IMR-90 (cell line): Measurements from ENCODE around the gene IDS. TPM values are rescaled to one million over a fixed set of nuclear protein-coding genes. Genes with fewer than 3 reads are reported as not detected.
A peak's percentile ranks its signal among the peaks of the same experiment; 100 is the strongest.

Experiments used
- ATAC-seq: fragments of 200-7000 bp; cut with Tn5 transposase; 2 replicates; pipeline ENCODE4 v1.9.1; 2020; ENCODE audit warnings: low read depth, mild to moderate bottlenecking, moderate library complexity
- BruUV-seq: library from RNA; stranded (reverse); fragments of 400-500 nt; replicated peaks from 2 replicates; lab custom pipeline; 2021; lab: Mats Ljungman, UMichigan
- CTCF ChIA-PET: fragments of 300-600 bp; formaldehyde crosslinking; extraction: SDS; loops from one replicate; lab custom pipeline; 2021; ENCODE audit warnings: antibody characterized with exemption; lab: Yijun Ruan, JAX
- POLR2A ChIA-PET: fragments of 300-600 bp; sonication (Branson Sonifier 250); formaldehyde crosslinking; loops from one replicate; lab custom pipeline; 2022; ENCODE audit warnings: antibody characterized with exemption; ENCODE audit not compliant: unreplicated experiment; lab: Charles Lee
- DNase-seq: peaks from one replicate; pipeline ENCODE4 v3.0.0; 2013
- H2AFZ ChIP-seq: replicated peaks from 2 replicates; pipeline ENCODE3; 2013; ENCODE audit warnings: low read length, mild to moderate bottlenecking; ENCODE audit not compliant: poor library complexity
- H2AK5ac ChIP-seq: 2 replicates; pipeline ENCODE4 v1.6.1; 2013; ENCODE audit warnings: low read depth, low read length, inconsistent platforms
- H2AK9ac ChIP-seq: replicated peaks from 2 replicates; pipeline ENCODE3; 2013; ENCODE audit warnings: mild to moderate bottlenecking, low read depth, low read length, moderate library complexity; ENCODE audit not compliant: poor library complexity
- H2BK120ac ChIP-seq: 2 replicates; pipeline ENCODE4 v1.6.1; 2013; ENCODE audit warnings: low read depth, low read length, inconsistent platforms
- H2BK15ac ChIP-seq: 3 replicates; pipeline ENCODE4 v1.6.1; 2013; ENCODE audit warnings: low read depth, low read length, inconsistent platforms
- H2BK20ac ChIP-seq: 2 replicates; pipeline ENCODE4 v1.6.1; 2013; ENCODE audit warnings: low read depth, mild to moderate bottlenecking, inconsistent platforms, low read length, moderate library complexity
- H2BK5ac ChIP-seq: 2 replicates; pipeline ENCODE4 v1.6.1; 2013; ENCODE audit warnings: mild to moderate bottlenecking, low read depth, low read length, inconsistent platforms; ENCODE audit not compliant: poor library complexity, severe bottlenecking
- H3K14ac ChIP-seq: replicated peaks from 2 replicates; pipeline ENCODE4 v1.6.1; 2013; ENCODE audit warnings: low read depth, low read length, inconsistent platforms
- H3K18ac ChIP-seq: 2 replicates; pipeline ENCODE4 v1.6.1; 2013; ENCODE audit warnings: low read depth, low read length, control low read depth
- H3K23ac ChIP-seq: 2 replicates; pipeline ENCODE4 v1.6.1; 2013; ENCODE audit warnings: low read depth, low read length, inconsistent platforms
- H3K27ac ChIP-seq: 2 replicates; pipeline ENCODE4 v1.5.1; 2013; ENCODE audit warnings: mild to moderate bottlenecking, control low read depth, low read length; ENCODE audit not compliant: insufficient read depth
- H3K27me3 ChIP-seq: 2 replicates; pipeline ENCODE4 v1.6.1; 2013; ENCODE audit warnings: low read length; ENCODE audit not compliant: control insufficient read depth, insufficient read depth
- H3K36me3 ChIP-seq: 2 replicates; pipeline ENCODE4 v1.6.1; 2013; ENCODE audit warnings: low read length, mixed read lengths; ENCODE audit not compliant: control insufficient read depth, insufficient read depth
- H3K4ac ChIP-seq: 2 replicates; pipeline ENCODE4 v1.6.1; 2013; ENCODE audit warnings: low read depth, low read length, inconsistent platforms
- H3K4me1 ChIP-seq: 2 replicates; pipeline ENCODE4 v1.6.1; 2013; ENCODE audit warnings: low read length, mixed read lengths; ENCODE audit not compliant: control insufficient read depth, insufficient read depth
- H3K4me2 ChIP-seq: 2 replicates; pipeline ENCODE4 v1.6.1; 2013; ENCODE audit warnings: low read depth, mild to moderate bottlenecking, control low read depth, low read length, moderate library complexity
- H3K4me3 ChIP-seq: 2 replicates; pipeline ENCODE4 v1.5.1; 2013; ENCODE audit warnings: low read depth, mild to moderate bottlenecking, control low read depth, low read length, moderate library complexity; ENCODE audit not compliant: insufficient read depth
- H3K56ac ChIP-seq: 2 replicates; pipeline ENCODE4 v1.6.1; 2013; ENCODE audit warnings: low read length, inconsistent platforms; ENCODE audit not compliant: insufficient read depth; ENCODE audit errors: extremely low read depth
- H3K79me1 ChIP-seq, 2 experiments: 2 replicates each; pipeline ENCODE4 v1.6.1; 2013; ENCODE audit warnings: low read length in 2 of 2, inconsistent platforms in 1 of 2, low read depth in 1 of 2
- H3K9ac ChIP-seq: 2 replicates; pipeline ENCODE4 v1.6.1; 2013; ENCODE audit warnings: low read depth, low read length, control low read depth
- H3K9me1 ChIP-seq: 2 replicates; pipeline ENCODE4 v1.6.1; 2013; ENCODE audit warnings: low read length, inconsistent platforms; ENCODE audit not compliant: insufficient read depth
- H3K9me3 ChIP-seq: 2 replicates; pipeline ENCODE4 v1.6.1; 2013; ENCODE audit warnings: low read length; ENCODE audit not compliant: control insufficient read depth, insufficient read depth
- H4K20me1 ChIP-seq: 2 replicates; pipeline ENCODE4 v1.6.1; 2013; ENCODE audit warnings: low read length, inconsistent platforms; ENCODE audit not compliant: insufficient read depth
- H4K5ac ChIP-seq: 2 replicates; pipeline ENCODE4 v1.6.1; 2013; ENCODE audit warnings: mild to moderate bottlenecking, low read depth, low read length, control low read depth
- H4K8ac ChIP-seq, 2 experiments: 2 replicates each; pipeline ENCODE4 v1.6.1; 2013; ENCODE audit warnings: low read depth in 2 of 2, low read length in 2 of 2, control low read depth in 1 of 2, inconsistent platforms in 1 of 2
- H4K91ac ChIP-seq: 2 replicates; pipeline ENCODE4 v1.6.1; 2013; ENCODE audit warnings: low read depth, low read length, inconsistent platforms; ENCODE audit not compliant: insufficient read depth
- BHLHE40 ChIP-seq: fragments of 150-350 bp; IDR thresholded peaks from 2 replicates; pipeline ENCODE4 v1.6.1; 2016; ENCODE audit warnings: mild to moderate bottlenecking, low read depth, low read length
- CEBPB ChIP-seq: IDR thresholded peaks from 2 replicates; pipeline ENCODE4 v1.6.1; 2012; ENCODE audit warnings: low read depth, low read length, improper control_type of control experiment
- CHD1 ChIP-seq: IDR thresholded peaks from 2 replicates; pipeline ENCODE4 v1.6.1; 2012; ENCODE audit warnings: low read depth, low read length, improper control_type of control experiment
- FOS ChIP-seq: fragments of 150-350 bp; IDR thresholded peaks from 2 replicates; pipeline ENCODE4 v1.6.1; 2016; ENCODE audit warnings: low read depth, low read length
- MAZ ChIP-seq: IDR thresholded peaks from 2 replicates; pipeline ENCODE4 v1.6.1; 2012; ENCODE audit warnings: low read depth, mild to moderate bottlenecking, low read length, improper control_type of control experiment, moderate library complexity, borderline replicate concordance
- POLR2A ChIP-seq: IDR thresholded peaks from 2 replicates; pipeline ENCODE4 v1.6.1; 2012; ENCODE audit warnings: mild to moderate bottlenecking, low read depth, low read length
- SMC3 ChIP-seq: fragments of 150-350 bp; IDR thresholded peaks from 2 replicates; pipeline ENCODE4 v1.6.1; 2016; ENCODE audit warnings: low read depth, mild to moderate bottlenecking, antibody characterized with exemption, low read length, moderate library complexity
- USF2 ChIP-seq: fragments of 150-350 bp; IDR thresholded peaks from 2 replicates; pipeline ENCODE4 v1.6.1; 2017; ENCODE audit warnings: mild to moderate bottlenecking, antibody characterized with exemption, low read length, low read depth
- WGBS, 2 experiments: methylation state at CpG; one replicate each; pipeline versions ENCODE4 v1.1.5 to v1.1.7; 2013; ENCODE audit warnings: missing lambda C conversion rate in 2 of 2; ENCODE audit not compliant: insufficient read length in 1 of 2; ENCODE audit errors: extremely low coverage in 2 of 2; 5-methylcytosine and 5-hydroxymethylcytosine counted together
- dilution Hi-C: fragments of 300-500 bp; cut with HindIII; formaldehyde crosslinking; loops from one replicate; pipeline ENCODE4 v1.14.3; 2018; ENCODE audit warnings: low sequenced_read_pairs; ENCODE audit not compliant: unreplicated experiment
- in situ Hi-C: fragments of 300-500 bp; cut with MboI; formaldehyde crosslinking; loops from 3 replicates; pipeline ENCODE4 v1.14.3; 2019; ENCODE audit warnings: low sequenced_read_pairs, inconsistent platforms, mixed read lengths
- intact Hi-C: fragments of 100-400 bp; cut with micrococcal nuclease; formaldehyde crosslinking; loops from 2 replicates; pipeline ENCODE4 v1.10.0; 2022
- polyA plus RNA-seq, 3 experiments: library from polyadenylated mRNA; depleted of rRNA; stranded (reverse); fragments of >200 nt; gene quantifications; 2 replicates each; pipeline ENCODE4 v1.2.3, GENCODE V29; 2012; ENCODE audit warnings: low replicate concordance in 1 of 3
- total RNA-seq: library from RNA; depleted of rRNA; stranded (reverse); fragments of >200 nt; gene quantifications from 2 replicates; pipeline ENCODE4 v1.2.3, GENCODE V29; 2012

Gene IDS
- total and polyA plus RNA-seq, 2 of the 4 experiments (the other 2 are of a cell fraction), result 26.3 to 56.9 TPM

- Histone ChIP-seq H2BK15ac (no peak within 1 kb of the TSS; the same call in 2 of the 3 replicates), H3K9me1 (0 out of 2 replicates have a peak, but pooled peaks cover 4% of the 10 kb centered on the region), H3K18ac (peak within 1 kb of the TSS; percentile 90), H3K23ac (no peak within 1 kb of the TSS; the same call in 1 of the 2 replicates), H3K27me3 (no peaks in the 10 kb centered on the region), H3K9me3 (no peaks in the 10 kb centered on the region), H3K4me1 (no peaks in the 10 kb centered on the region), H2AK9ac (peak within 1 kb of the TSS; percentile 79), H2BK120ac (peak within 1 kb of the TSS; percentile 55), H4K91ac (peak within 1 kb of the TSS; percentile 65), H3K4me3 (peak within 1 kb of the TSS; percentile 97), H3K14ac (0 out of 2 replicates have a peak within 1 kb of the TSS, but pooled peaks have one; percentile 42), H3K36me3 (no peaks in the 10 kb centered on the region; the same call in 1 of the 2 replicates), H2BK20ac (no peak within 1 kb of the TSS), H2BK5ac (peak within 1 kb of the TSS; percentile 93), H3K79me1 (peaks cover 5 to 6% of the 10 kb centered on the region in 2 experiments; a peak in 3 of 4 replicates), H3K56ac (no peak within 1 kb of the TSS), H4K8ac (peak within 1 kb of the TSS; percentile 19 to 90), H2AK5ac (no peak within 1 kb of the TSS), H3K9ac (peak within 1 kb of the TSS; percentile 81), H4K5ac (peak within 1 kb of the TSS; percentile 21), H4K20me1 (no peaks in the 10 kb centered on the region), H3K27ac (peak within 1 kb of the TSS; percentile 98), H3K4me2 (peak within 1 kb of the TSS; percentile 85), H3K4ac (peak within 1 kb of the TSS; percentile 62), H2AFZ (peak within 1 kb of the TSS; percentile 85)
- ChIA-PET POLR2A (no interaction called here), CTCF (interaction anchor here (1.0 kb wide), 1 partner anchor 29 kb away, joined by 4 read pairs; no protein-coding TSS in a partner anchor)
- intact Hi-C loops (no loop called here), in situ Hi-C loops (no loop called here), dilution Hi-C loops (no loop called here)
- DNase-seq (peak; percentile 98), ATAC-seq (peak; percentile 64)
- 52% methylated on average over 49 of the region's 71 CpGs; no CpG with 5 or more reads in 1 of the 2 experiments for WGBS, 2 experiments
- BruUV-seq, result TSS peak; percentile 59
- TF ChIP-seq CEBPB (peak; percentile 19; the same call in 1 of the 2 replicates), CHD1 (peak; percentile 42; the same call in 1 of the 2 replicates), BHLHE40 (peak; percentile 57; the same call in 1 of the 2 replicates), POLR2A (peak; percentile 87), MAZ (peak; percentile 69; the same call in 1 of the 2 replicates), SMC3 (no peak), USF2 (no peak), FOS (peak; percentile 12; the same call in 1 of the 2 replicates)
Measured at GRCh38 chrX:149540621-149541520, 35.8 kb upstream of the IDS start, which contains the start of gene EOLA1. TSS of gene EOLA1 (plus strand) at chrX:149541012. CDS start at chrX:149545631, 4,619 bp downstream.
